ENCODE results near the gene H2BK1. TPM values are rescaled to one million over a fixed set of nuclear protein-coding genes. Genes with fewer than 3 reads are reported as not detected.

H2BK1 gene
- not detected for total RNA-seq

DNA sequence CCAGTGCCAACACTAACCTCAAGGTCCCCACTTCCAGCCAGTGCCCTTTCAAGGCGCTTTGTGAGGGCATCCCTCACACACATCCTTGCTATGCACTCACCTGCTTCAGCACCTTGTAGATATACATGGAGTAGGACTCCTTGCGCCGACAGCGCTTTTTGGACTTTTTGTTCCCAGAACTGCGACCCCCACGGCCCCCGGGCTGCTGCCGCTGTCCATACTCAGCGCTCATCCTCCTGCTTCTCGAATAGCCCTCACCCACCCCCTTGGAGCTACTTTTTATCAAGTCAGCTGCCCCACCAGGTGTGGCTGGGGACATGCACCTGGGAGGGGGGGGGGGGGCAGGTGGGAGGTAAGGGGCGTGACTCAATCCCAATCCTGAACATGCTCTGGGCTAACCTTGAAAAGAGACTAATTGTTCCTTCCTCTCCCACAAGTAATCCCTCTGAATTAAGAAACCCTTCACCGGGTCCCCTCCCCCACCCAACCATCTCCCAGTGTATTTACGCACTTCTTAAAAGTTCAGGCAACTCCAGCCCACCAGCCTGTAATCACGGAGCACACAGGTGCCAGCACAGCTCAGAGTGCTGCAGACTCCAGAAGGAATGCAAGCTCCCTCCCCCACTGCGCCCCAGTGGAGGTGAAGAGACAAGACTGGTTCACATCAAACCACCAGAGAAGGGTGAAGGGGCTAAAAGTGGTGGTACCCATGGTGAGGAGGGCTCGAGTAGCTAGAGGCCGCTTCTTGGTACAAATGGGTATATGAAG is at the start of gene H2BK1:
TSS of gene H2BK1 (minus strand) at position 402 of the 768 bp plus-strand sequence. CDS start at position 232, 170 bp downstream.
- Histone ChIP-seq H3K9ac (ENCODE audit: low read depth in 1 of 3, low read length in 3 of 3) (no peak within 1 kb of the TSS), H3K4me3 (ENCODE audit: low read length in 3 of 3) (no peak within 1 kb of the TSS), H3K36me3 (ENCODE audit: control insufficient read depth in 3 of 3, insufficient read depth in 3 of 3, low read length in 3 of 3) (peaks cover 23 to 42% (median 24%) of the 10 kb centered on the region in 3 donors), H3K4me1 (ENCODE audit: control insufficient read depth in 3 of 3, insufficient read depth in 3 of 3, low read length in 3 of 3) (no peaks in the 10 kb centered on the region), H3K9me3 (ENCODE audit: control insufficient read depth in 3 of 3, low read length in 3 of 3) (no peaks in the 10 kb centered on the region), H3K27me3 (ENCODE audit: control insufficient read depth in 3 of 3, insufficient read depth in 3 of 3, low read length in 3 of 3) (peaks cover 6 to 17% (median 9%) of the 10 kb centered on the region in 3 donors), H3K27ac (ENCODE audit: low read depth, low read length) (no peak within 1 kb of the TSS)

DNA sequence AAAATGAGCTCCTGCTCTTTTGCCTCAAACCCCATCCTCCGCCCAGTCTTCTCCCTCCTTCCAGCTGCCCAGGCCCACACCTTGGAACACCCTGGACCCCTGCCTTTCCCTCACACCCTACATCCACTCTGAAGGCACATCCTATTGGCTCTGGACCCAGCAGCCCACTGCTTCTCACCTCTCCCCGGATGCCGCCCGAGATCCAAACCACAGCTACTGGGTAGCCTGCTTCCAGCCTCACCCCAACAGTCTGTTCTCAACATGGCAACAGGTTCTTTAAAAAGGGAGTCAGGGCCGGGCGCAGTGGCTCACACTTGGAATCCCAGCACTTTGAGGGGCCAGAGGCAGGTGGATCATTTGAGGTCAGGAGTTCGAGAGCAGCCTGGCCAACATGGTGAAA is 47.7 kb upstream of the H2BK1 start:
- H3K36me3 ChIP-seq (ENCODE audit: control insufficient read depth in 3 of 3, insufficient read depth in 3 of 3, low read length in 3 of 3) = no peaks in the 10 kb centered on the region
- no peak overlapping the region for H3K9ac ChIP-seq (ENCODE audit: low read depth in 1 of 3, low read length in 3 of 3)
- no peak overlapping the region for H3K27ac ChIP-seq (ENCODE audit: low read depth, low read length)
- peaks cover 5 to 12% (median 7%) of the 10 kb centered on the region in 3 donors for H3K4me1 ChIP-seq (ENCODE audit: control insufficient read depth in 3 of 3, insufficient read depth in 3 of 3, low read length in 3 of 3)
- no peaks in the 10 kb centered on the region for H3K9me3 ChIP-seq (ENCODE audit: control insufficient read depth in 3 of 3, low read length in 3 of 3)
- H3K4me3 ChIP-seq (ENCODE audit: low read length in 3 of 3) = no peak overlapping the region
- peaks cover 26 to 48% (median 42%) of the 10 kb centered on the region in 3 donors for H3K27me3 ChIP-seq (ENCODE audit: control insufficient read depth in 3 of 3, insufficient read depth in 3 of 3, low read length in 3 of 3)

DNA sequence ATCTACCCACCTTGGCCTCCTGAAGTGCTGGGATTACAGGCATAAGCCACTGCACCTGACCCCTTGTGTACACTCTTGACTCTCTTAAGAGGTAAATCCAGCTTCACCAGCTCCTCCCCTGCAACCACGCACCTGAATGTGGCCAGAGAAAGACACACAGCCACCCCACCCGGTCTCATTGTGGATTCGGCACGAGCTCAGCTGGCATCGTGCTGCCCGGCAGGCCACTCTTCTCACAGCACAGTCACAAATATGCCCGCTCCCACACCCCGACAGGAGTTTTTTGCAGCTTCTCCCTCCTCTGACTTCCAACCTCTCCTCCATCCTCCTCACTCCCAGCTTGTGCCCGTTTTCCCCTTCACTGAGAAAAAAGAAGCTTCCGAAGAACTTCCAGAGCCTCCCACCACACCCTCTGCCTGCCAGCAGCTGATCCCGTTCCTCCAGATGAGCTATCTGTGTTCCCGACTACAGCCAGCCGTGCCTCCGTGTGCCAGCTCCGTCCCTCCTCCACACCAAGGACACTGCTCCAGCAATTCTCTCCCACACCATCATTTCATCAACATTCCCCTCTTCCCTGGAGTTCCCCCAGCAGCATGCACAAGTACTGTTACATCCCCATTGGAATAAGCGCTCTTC is 46.2 kb upstream of the H2BK1 start:
- Histone ChIP-seq H3K4me3 (ENCODE audit: low read length in 3 of 3) (no peak overlapping the region), H3K4me1 (ENCODE audit: control insufficient read depth in 3 of 3, insufficient read depth in 3 of 3, low read length in 3 of 3) (peaks cover 12 to 22% (median 13%) of the 10 kb centered on the region in 3 donors), H3K9ac (ENCODE audit: low read depth in 1 of 3, low read length in 3 of 3) (no peak overlapping the region), H3K27me3 (ENCODE audit: control insufficient read depth in 3 of 3, insufficient read depth in 3 of 3, low read length in 3 of 3) (peaks cover 18 to 35% (median 28%) of the 10 kb centered on the region in 3 donors), H3K9me3 (ENCODE audit: control insufficient read depth in 3 of 3, low read length in 3 of 3) (no peaks in the 10 kb centered on the region), H3K27ac (ENCODE audit: low read depth, low read length) (no peak overlapping the region), H3K36me3 (ENCODE audit: control insufficient read depth in 3 of 3, insufficient read depth in 3 of 3, low read length in 3 of 3) (no peaks in the 10 kb centered on the region)

DNA sequence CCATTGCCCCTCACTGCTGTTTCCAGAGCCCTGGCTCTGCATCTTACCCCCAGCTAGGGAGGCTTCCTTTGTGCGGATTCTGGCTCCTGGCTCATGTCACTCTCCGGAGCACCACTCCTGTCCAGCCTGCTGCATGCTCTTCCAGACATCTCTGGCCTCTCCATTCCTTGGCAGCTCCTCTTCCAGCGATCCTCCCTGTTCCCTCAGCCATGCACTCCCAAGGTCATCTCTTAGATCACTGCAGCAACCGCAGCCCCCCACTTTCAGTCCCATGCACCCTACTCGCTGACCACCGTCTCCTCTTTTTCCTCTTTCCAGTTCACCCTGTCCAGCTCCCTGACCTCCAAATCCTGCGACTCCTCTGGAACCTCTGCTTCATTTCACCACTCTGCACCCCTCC is 45.1 kb upstream of the H2BK1 start:
- Histone ChIP-seq H3K9ac (ENCODE audit: low read depth in 1 of 3, low read length in 3 of 3) (peak overlapping the region in 1 of 3 donors; percentile 25), H3K27ac (ENCODE audit: low read depth, low read length) (no peak overlapping the region), H3K4me3 (ENCODE audit: low read length in 3 of 3) (no peak overlapping the region), H3K4me1 (ENCODE audit: control insufficient read depth in 3 of 3, insufficient read depth in 3 of 3, low read length in 3 of 3) (peaks cover 20 to 33% (median 24%) of the 10 kb centered on the region in 3 donors), H3K9me3 (ENCODE audit: control insufficient read depth in 3 of 3, low read length in 3 of 3) (no peaks in the 10 kb centered on the region), H3K27me3 (ENCODE audit: control insufficient read depth in 3 of 3, insufficient read depth in 3 of 3, low read length in 3 of 3) (peaks cover 9 to 23% (median 17%) of the 10 kb centered on the region in 3 donors), H3K36me3 (ENCODE audit: control insufficient read depth in 3 of 3, insufficient read depth in 3 of 3, low read length in 3 of 3) (no peaks in the 10 kb centered on the region)

DNA sequence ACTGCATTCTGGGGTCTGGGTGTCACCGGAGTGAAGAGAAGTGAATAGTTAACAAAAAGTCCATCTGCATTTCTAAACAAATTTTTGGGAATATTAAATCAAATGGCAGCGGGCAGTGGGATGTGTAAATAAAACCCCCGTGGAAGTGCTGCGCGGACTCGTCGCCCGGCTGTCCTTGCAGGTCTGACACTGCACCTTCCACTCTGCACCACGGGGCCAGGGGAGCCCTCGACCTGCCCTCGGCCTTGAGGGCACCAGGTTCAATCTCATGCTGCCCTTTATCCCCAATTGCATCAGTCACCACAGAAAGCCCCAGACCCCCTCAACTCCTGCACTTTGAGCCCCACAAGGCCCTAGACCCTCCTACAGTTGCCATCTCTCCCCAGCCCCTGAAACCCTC is 44.6 kb upstream of the H2BK1 start:
- H3K27ac ChIP-seq (ENCODE audit: low read depth, low read length) = no peak overlapping the region

DNA sequence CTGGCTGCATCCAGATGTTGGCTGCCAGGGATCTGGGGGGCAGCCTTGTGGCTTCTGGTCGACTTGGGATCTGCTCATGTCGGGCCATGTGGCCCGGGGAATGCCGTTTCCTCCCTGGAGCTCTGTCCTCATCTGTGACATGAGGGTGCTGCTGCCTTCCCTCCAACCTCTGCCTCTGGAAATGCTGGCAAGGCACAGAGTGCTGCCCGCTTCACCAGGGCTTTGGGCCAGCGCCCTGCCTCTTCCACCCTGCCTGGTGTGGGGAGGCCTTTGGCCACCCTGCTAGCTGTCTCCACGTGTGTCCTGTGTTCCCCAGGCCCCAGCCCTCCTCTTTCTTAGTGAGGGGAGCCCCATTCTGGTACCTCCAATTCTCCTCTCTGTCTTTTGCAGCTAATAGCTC is 44.0 kb upstream of the H2BK1 start:
- Histone ChIP-seq H3K9ac (ENCODE audit: low read depth in 1 of 3, low read length in 3 of 3) (peak overlapping the region in 1 of 3 donors; percentile 33), H3K4me3 (ENCODE audit: low read length in 3 of 3) (no peak overlapping the region), H3K36me3 (ENCODE audit: control insufficient read depth in 3 of 3, insufficient read depth in 3 of 3, low read length in 3 of 3) (no peaks in the 10 kb centered on the region), H3K4me1 (ENCODE audit: control insufficient read depth in 3 of 3, insufficient read depth in 3 of 3, low read length in 3 of 3) (peaks cover 30 to 42% (median 35%) of the 10 kb centered on the region in 3 donors), H3K27me3 (ENCODE audit: control insufficient read depth in 3 of 3, insufficient read depth in 3 of 3, low read length in 3 of 3) (peaks cover 9 to 16% (median 11%) of the 10 kb centered on the region in 3 donors), H3K27ac (ENCODE audit: low read depth, low read length) (no peak overlapping the region), H3K9me3 (ENCODE audit: control insufficient read depth in 3 of 3, low read length in 3 of 3) (no peaks in the 10 kb centered on the region)

More for the DNA sequence above, 44.6 kb upstream of the H2BK1 start:
- Histone ChIP-seq H3K4me1 (ENCODE audit: control insufficient read depth in 3 of 3, insufficient read depth in 3 of 3, low read length in 3 of 3) (peaks cover 25 to 39% (median 29%) of the 10 kb centered on the region in 3 donors), H3K27me3 (ENCODE audit: control insufficient read depth in 3 of 3, insufficient read depth in 3 of 3, low read length in 3 of 3) (peaks cover 9 to 18% (median 11%) of the 10 kb centered on the region in 3 donors), H3K4me3 (ENCODE audit: low read length in 3 of 3) (no peak overlapping the region), H3K9ac (ENCODE audit: low read depth in 1 of 3, low read length in 3 of 3) (no peak overlapping the region), H3K36me3 (ENCODE audit: control insufficient read depth in 3 of 3, insufficient read depth in 3 of 3, low read length in 3 of 3) (no peaks in the 10 kb centered on the region), H3K9me3 (ENCODE audit: control insufficient read depth in 3 of 3, low read length in 3 of 3) (no peaks in the 10 kb centered on the region)

DNA sequence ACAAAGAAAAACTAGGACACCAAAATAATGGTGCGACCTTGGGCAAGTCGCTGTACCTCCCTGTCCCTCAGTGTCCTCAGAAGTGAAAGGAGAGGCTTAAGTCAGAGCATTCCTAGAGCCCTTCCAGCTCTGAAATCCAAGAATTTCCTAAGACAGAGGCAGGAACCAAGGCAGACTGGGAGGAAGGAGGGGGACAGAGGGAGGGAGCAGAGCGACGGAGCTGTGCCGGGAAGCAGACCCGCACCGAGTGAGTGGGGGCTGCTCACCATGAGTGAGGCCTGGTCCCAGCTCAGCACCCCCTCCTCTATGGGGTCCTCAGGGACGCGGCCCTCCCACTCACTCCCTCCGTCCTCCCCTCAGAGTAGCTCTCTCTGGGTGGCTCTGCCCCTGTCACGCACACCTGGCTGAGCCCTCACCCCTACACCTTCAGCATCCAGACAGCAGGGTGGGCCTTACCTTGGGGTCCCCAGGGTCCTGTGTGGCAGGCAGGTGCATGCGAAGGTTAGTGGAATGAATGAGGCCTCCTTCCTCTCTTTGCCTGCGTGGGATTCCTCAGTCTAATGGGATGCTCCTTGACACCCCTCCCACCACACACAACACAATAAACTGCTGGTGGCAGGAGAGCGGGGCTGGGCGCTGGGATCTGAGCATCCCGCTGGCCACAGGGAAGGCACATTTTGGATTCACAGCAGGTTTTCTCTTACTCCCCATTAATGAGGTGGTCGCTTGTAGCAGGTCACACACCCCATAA is 42.8 kb upstream of the H2BK1 start:
- H3K9ac ChIP-seq (ENCODE audit: low read depth in 1 of 3, low read length in 3 of 3) = peak overlapping the region in 2 of 3 donors; percentile 77 to 86
- peak overlapping the region; percentile 73 for H3K27ac ChIP-seq (ENCODE audit: low read depth, low read length)

DNA sequence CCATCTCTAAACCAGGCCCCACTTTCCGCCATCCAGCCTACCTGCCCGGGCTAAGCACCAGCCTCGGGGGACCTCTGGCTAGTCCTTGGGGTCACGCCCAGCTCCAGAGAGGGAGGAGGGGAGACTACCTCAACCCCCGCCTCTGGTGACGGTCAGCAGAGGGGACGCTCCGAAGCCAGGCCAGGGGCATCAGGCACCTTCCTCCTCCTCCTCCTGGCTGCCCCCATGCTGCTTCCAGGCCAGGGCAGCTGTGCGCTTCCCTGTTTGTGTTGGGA is 42.2 kb upstream of the H2BK1 start:
- Histone ChIP-seq H3K4me1 (ENCODE audit: control insufficient read depth in 3 of 3, insufficient read depth in 3 of 3, low read length in 3 of 3) (peaks cover 36 to 49% (median 41%) of the 10 kb centered on the region in 3 donors), H3K27me3 (ENCODE audit: control insufficient read depth in 3 of 3, insufficient read depth in 3 of 3, low read length in 3 of 3) (peaks cover under 1 to 6% (median 6%) of the 10 kb centered on the region in 3 donors), H3K27ac (ENCODE audit: low read depth, low read length) (peak overlapping the region; percentile 73), H3K9me3 (ENCODE audit: control insufficient read depth in 3 of 3, low read length in 3 of 3) (no peaks in the 10 kb centered on the region), H3K9ac (ENCODE audit: low read depth in 1 of 3, low read length in 3 of 3) (peak overlapping the region; percentile 77 to 86 (median 84)), H3K36me3 (ENCODE audit: control insufficient read depth in 3 of 3, insufficient read depth in 3 of 3, low read length in 3 of 3) (no peaks in the 10 kb centered on the region), H3K4me3 (ENCODE audit: low read length in 3 of 3) (peak overlapping the region; percentile 70 to 87 (median 87))

More for the DNA sequence above, 42.8 kb upstream of the H2BK1 start:
- Histone ChIP-seq H3K4me1 (ENCODE audit: control insufficient read depth in 3 of 3, insufficient read depth in 3 of 3, low read length in 3 of 3) (peaks cover 33 to 45% (median 37%) of the 10 kb centered on the region in 3 donors), H3K9me3 (ENCODE audit: control insufficient read depth in 3 of 3, low read length in 3 of 3) (no peaks in the 10 kb centered on the region), H3K4me3 (ENCODE audit: low read length in 3 of 3) (peak overlapping the region in 2 of 3 donors; percentile 87), H3K27me3 (ENCODE audit: control insufficient read depth in 3 of 3, insufficient read depth in 3 of 3, low read length in 3 of 3) (peaks cover 6 to 12% (median 9%) of the 10 kb centered on the region in 3 donors), H3K36me3 (ENCODE audit: control insufficient read depth in 3 of 3, insufficient read depth in 3 of 3, low read length in 3 of 3) (no peaks in the 10 kb centered on the region)

DNA sequence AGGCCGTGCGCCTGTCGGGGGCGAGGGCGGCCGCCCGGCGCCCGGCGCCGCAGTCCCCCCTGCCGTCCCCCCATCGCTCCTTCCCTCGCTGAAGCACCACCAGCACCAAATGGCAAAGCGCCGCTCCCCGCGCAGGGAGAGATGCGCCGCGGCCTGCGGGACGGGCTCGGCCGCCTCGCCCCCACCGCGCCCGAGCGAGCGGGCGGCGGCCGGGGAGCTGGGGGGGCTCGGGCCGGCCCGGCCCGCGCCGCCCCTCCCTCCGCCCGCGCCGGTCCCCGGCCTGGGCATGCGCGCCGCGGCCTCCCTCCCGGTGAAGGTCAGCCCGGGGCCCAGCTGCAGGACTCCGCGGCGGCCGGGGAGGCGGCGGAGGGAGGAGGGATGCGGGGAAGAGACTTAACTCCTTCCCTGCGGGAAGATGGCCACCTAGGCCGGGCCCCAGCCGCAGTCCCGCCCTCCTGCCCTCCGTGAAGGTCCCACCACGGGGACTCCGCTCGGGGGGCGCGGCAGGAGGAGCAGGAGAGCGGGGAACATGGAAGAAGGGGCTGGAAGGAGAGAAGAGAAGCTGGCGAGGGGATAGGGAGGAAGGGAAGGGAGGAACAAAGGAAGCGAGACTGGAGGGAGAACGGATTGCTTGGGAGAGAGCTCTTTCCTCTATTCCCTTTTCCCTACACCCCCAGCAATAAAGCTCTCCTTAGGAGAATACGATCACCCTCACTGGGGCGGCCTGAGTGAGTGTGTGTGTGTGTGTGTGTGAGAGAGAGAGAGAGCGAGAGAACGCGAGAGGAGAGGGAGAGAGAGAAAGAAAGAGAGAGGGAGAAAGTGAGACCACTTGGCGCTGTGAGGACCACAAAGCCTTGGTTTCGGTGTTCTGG is 41.6 kb upstream of the H2BK1 start:
- Histone ChIP-seq H3K27ac (ENCODE audit: low read depth, low read length) (peak overlapping the region; percentile 97), H3K36me3 (ENCODE audit: control insufficient read depth in 3 of 3, insufficient read depth in 3 of 3, low read length in 3 of 3) (no peaks in the 10 kb centered on the region), H3K9me3 (ENCODE audit: control insufficient read depth in 3 of 3, low read length in 3 of 3) (no peaks in the 10 kb centered on the region), H3K4me3 (ENCODE audit: low read length in 3 of 3) (peak overlapping the region; percentile 85 to 87 (median 87)), H3K4me1 (ENCODE audit: control insufficient read depth in 3 of 3, insufficient read depth in 3 of 3, low read length in 3 of 3) (peaks cover 42 to 54% (median 47%) of the 10 kb centered on the region in 3 donors), H3K27me3 (ENCODE audit: control insufficient read depth in 3 of 3, insufficient read depth in 3 of 3, low read length in 3 of 3) (peaks cover 0 to 6% (median 5%) of the 10 kb centered on the region in 3 donors), H3K9ac (ENCODE audit: low read depth in 1 of 3, low read length in 3 of 3) (peak overlapping the region; percentile 84 to 97 (median 85))

All from skeletal muscle tissue (tissue), 4 donors.